HG03432 (cell line): ENCODE data around the gene ZNF362.

ENCODE experiments used
- ATAC-seq: cut with Tn5 transposase; IDR thresholded peaks from one replicate; pipeline ENCODE4 v1.9.1; 2021; ENCODE audit warnings: mild to moderate bottlenecking, moderate library complexity; ENCODE audit not compliant: unreplicated experiment

Gene ZNF362

GRCh38 chr1:33323663-33324477, 67.6 kb downstream of the ZNF362 start:
- ATAC-seq, result no peak

- no peak for ATAC-seq
Measured at GRCh38 chr1:33324677-33325575, 68.6 kb downstream of the ZNF362 start.

- no peak for ATAC-seq
Measured at GRCh38 chr1:33326785-33327184, 70.5 kb downstream of the ZNF362 start.

GRCh38 chr1:33327587-33328325, 71.5 kb downstream of the ZNF362 start:
- no peak for ATAC-seq

GRCh38 chr1:33328817-33329216, 72.5 kb downstream of the ZNF362 start:
- no peak for ATAC-seq

GRCh38 chr1:33329600-33330305, 73.5 kb downstream of the ZNF362 start:
- no peak for ATAC-seq

GRCh38 chr1:33330361-33330890, 74.1 kb downstream of the ZNF362 start:
- no peak for ATAC-seq

GRCh38 chr1:33330906-33331305, 74.6 kb downstream of the ZNF362 start:
- ATAC-seq, result no peak

GRCh38 chr1:33331444-33332356, 75.4 kb downstream of the ZNF362 start:
- ATAC-seq, result no peak

GRCh38 chr1:33332357-33332789, 76.1 kb downstream of the ZNF362 start:
- ATAC-seq, result no peak

GRCh38 chr1:33332881-33333280, 76.6 kb downstream of the ZNF362 start:
- no peak for ATAC-seq

- no peak for ATAC-seq
Measured at GRCh38 chr1:33334081-33334552, 77.8 kb downstream of the ZNF362 start.

GRCh38 chr1:33335020-33335419, 78.7 kb downstream of the ZNF362 start:
- ATAC-seq, result no peak

GRCh38 chr1:33336580-33336979, 80.3 kb downstream of the ZNF362 start:
- ATAC-seq, result no peak

GRCh38 chr1:33337441-33337840, 81.1 kb downstream of the ZNF362 start:
- no peak for ATAC-seq

GRCh38 chr1:33338048-33338439, 81.8 kb downstream of the ZNF362 start:
- ATAC-seq, result no peak

GRCh38 chr1:33338440-33339211, 82.3 kb downstream of the ZNF362 start:
- ATAC-seq, result no peak

GRCh38 chr1:33339413-33339812, 83.1 kb downstream of the ZNF362 start:
- ATAC-seq, result no peak
